ENCODE measurements around the gene A4GNT.
A peak's percentile ranks its signal among the peaks of the same experiment; 100 is the strongest.

A4GNT gene

DNA sequence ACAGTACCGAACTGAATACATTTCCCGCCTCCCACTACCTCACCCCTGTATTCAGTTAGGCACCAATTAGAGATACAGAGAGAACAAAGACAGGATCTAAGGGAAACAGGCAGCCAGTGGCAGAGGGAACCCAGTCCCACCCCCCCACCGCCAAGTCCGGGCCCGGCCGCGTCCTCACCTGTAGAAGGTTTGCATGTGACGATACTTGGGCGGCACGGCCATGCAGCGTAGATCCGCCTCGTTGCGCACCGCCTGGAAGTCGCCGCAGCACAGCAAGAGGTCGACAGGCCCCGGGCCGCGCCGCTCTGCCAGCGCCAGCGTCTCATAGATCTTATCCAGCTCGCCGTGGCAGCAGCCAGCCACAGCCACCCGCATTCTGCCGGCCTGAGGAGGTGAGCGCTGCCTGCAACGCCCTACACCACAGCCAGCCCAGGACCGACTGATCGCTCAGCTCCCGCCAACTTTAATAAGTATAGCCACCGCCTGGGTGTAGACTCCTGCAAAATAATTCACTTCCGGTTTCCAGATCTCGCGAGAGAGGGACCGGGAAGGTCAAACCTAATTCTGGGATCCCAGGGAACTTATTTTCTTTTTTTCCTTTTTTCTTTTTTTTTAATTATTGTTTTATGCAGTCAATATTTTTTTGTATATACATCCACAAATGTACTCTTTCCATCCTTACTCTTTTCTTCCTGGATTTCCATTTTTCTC, 42.4 kb upstream of the A4GNT start, which contains the start of gene DBR1 (continued):
- TF ChIP-seq ZXDB (tag by site-specific recombination; IDR thresholded peaks at IDR 0.05) (peak; percentile 69), ZNF837 (tag by site-specific recombination; IDR thresholded peaks at IDR 0.05) (no peak), ZNF394 (tag by site-specific recombination; IDR thresholded peaks at IDR 0.05; ENCODE audit: borderline replicate concordance) (peak; percentile 28; the same call in 1 of the 2 replicates), YY2 (tag by site-specific recombination; IDR thresholded peaks at IDR 0.05) (0 out of 2 replicates have a peak, but pooled peaks have one; percentile 50), ZNF175 (tag by site-specific recombination; IDR thresholded peaks at IDR 0.05) (no peak), SP2 (tag by site-specific recombination; IDR thresholded peaks at IDR 0.05) (peak; percentile 66), ZSCAN30 (tag by site-specific recombination; IDR thresholded peaks at IDR 0.05) (peak; percentile 59; the same call in 1 of the 2 replicates), ZNF2 (tag by site-specific recombination; IDR thresholded peaks at IDR 0.05) (peak; percentile 67), ZBTB8A (tag by site-specific recombination; IDR thresholded peaks at IDR 0.05) (peak; percentile 36; the same call in 1 of the 2 replicates), ZNF76 (tag by site-specific recombination; IDR thresholded peaks at IDR 0.05; ENCODE audit: borderline replicate concordance, low read depth) (0 out of 2 replicates have a peak, but pooled peaks have one; percentile 22), ZBTB17 (tag by site-specific recombination; IDR thresholded peaks at IDR 0.05) (peak; percentile 78), ZNF274 (IDR thresholded peaks at IDR 0.05; ENCODE audit: low read length) (no peak), ZNF274 (tag by site-specific recombination; IDR thresholded peaks at IDR 0.05; ENCODE audit: borderline replicate concordance) (no peak), SETDB1 (IDR thresholded peaks at IDR 0.05; ENCODE audit: insufficient read length, low read length) (no peak), YY1 (tag by site-specific recombination; IDR thresholded peaks at IDR 0.05) (0 out of 2 replicates have a peak, but pooled peaks have one; percentile 40), ZBTB20 (tag by site-specific recombination; IDR thresholded peaks at IDR 0.05) (peak; percentile 71), ZNF624 (tag by site-specific recombination; IDR thresholded peaks at IDR 0.05) (no peak), ZNF791 (tag by site-specific recombination; IDR thresholded peaks at IDR 0.05) (no peak), ZNF600 (tag by site-specific recombination; IDR thresholded peaks at IDR 0.05) (peak; percentile 90), GLIS1 (tag by site-specific recombination; IDR thresholded peaks at IDR 0.05) (peak; percentile 58), ZNF132 (tag by site-specific recombination; IDR thresholded peaks at IDR 0.05; ENCODE audit: borderline replicate concordance) (no peak), ZNF768 (tag by site-specific recombination; IDR thresholded peaks at IDR 0.05) (peak; percentile 84; the same call in 1 of the 2 replicates), SCRT1 (tag by site-specific recombination; IDR thresholded peaks at IDR 0.05; ENCODE audit: borderline replicate concordance) (0 out of 2 replicates have a peak, but pooled peaks have one; percentile 25), GFI1B (tag by site-specific recombination; IDR thresholded peaks at IDR 0.05) (no peak)
- TF ChIP-seq, protein P1, sequence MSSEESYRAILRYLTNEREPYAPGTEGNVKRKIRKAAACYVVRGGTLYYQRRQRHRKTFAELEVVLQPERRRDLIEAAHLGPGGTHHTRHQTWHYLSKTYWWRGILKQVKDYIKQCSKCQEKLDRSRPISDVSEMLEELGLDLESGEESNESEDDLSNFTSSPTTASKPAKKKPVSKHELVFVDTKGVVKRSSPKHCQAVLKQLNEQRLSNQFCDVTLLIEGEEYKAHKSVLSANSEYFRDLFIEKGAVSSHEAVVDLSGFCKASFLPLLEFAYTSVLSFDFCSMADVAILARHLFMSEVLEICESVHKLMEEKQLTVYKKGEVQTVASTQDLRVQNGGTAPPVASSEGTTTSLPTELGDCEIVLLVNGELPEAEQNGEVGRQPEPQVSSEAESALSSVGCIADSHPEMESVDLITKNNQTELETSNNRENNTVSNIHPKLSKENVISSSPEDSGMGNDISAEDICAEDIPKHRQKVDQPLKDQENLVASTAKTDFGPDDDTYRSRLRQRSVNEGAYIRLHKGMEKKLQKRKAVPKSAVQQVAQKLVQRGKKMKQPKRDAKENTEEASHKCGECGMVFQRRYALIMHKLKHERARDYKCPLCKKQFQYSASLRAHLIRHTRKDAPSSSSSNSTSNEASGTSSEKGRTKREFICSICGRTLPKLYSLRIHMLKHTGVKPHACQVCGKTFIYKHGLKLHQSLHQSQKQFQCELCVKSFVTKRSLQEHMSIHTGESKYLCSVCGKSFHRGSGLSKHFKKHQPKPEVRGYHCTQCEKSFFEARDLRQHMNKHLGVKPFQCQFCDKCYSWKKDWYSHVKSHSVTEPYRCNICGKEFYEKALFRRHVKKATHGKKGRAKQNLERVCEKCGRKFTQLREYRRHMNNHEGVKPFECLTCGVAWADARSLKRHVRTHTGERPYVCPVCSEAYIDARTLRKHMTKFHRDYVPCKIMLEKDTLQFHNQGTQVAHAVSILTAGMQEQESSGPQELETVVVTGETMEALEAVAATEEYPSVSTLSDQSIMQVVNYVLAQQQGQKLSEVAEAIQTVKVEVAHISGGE (tag by site-specific recombination; conservative IDR thresholded peaks at IDR 0.05; ENCODE audit: low read depth) = peak; percentile 68
- TF ChIP-seq, protein P2, sequence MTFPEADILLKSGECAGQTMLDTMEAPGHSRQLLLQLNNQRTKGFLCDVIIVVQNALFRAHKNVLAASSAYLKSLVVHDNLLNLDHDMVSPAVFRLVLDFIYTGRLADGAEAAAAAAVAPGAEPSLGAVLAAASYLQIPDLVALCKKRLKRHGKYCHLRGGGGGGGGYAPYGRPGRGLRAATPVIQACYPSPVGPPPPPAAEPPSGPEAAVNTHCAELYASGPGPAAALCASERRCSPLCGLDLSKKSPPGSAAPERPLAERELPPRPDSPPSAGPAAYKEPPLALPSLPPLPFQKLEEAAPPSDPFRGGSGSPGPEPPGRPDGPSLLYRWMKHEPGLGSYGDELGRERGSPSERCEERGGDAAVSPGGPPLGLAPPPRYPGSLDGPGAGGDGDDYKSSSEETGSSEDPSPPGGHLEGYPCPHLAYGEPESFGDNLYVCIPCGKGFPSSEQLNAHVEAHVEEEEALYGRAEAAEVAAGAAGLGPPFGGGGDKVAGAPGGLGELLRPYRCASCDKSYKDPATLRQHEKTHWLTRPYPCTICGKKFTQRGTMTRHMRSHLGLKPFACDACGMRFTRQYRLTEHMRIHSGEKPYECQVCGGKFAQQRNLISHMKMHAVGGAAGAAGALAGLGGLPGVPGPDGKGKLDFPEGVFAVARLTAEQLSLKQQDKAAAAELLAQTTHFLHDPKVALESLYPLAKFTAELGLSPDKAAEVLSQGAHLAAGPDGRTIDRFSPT (tag by site-specific recombination; IDR thresholded peaks at IDR 0.05) = peak; percentile 53; the same call in 1 of the 2 replicates
- TF ChIP-seq, protein P3, sequence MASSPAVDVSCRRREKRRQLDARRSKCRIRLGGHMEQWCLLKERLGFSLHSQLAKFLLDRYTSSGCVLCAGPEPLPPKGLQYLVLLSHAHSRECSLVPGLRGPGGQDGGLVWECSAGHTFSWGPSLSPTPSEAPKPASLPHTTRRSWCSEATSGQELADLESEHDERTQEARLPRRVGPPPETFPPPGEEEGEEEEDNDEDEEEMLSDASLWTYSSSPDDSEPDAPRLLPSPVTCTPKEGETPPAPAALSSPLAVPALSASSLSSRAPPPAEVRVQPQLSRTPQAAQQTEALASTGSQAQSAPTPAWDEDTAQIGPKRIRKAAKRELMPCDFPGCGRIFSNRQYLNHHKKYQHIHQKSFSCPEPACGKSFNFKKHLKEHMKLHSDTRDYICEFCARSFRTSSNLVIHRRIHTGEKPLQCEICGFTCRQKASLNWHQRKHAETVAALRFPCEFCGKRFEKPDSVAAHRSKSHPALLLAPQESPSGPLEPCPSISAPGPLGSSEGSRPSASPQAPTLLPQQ (tag by site-specific recombination; IDR thresholded peaks at IDR 0.05) = 0 out of 2 replicates have a peak, but pooled peaks have one; percentile 40
- TF ChIP-seq, protein P4, sequence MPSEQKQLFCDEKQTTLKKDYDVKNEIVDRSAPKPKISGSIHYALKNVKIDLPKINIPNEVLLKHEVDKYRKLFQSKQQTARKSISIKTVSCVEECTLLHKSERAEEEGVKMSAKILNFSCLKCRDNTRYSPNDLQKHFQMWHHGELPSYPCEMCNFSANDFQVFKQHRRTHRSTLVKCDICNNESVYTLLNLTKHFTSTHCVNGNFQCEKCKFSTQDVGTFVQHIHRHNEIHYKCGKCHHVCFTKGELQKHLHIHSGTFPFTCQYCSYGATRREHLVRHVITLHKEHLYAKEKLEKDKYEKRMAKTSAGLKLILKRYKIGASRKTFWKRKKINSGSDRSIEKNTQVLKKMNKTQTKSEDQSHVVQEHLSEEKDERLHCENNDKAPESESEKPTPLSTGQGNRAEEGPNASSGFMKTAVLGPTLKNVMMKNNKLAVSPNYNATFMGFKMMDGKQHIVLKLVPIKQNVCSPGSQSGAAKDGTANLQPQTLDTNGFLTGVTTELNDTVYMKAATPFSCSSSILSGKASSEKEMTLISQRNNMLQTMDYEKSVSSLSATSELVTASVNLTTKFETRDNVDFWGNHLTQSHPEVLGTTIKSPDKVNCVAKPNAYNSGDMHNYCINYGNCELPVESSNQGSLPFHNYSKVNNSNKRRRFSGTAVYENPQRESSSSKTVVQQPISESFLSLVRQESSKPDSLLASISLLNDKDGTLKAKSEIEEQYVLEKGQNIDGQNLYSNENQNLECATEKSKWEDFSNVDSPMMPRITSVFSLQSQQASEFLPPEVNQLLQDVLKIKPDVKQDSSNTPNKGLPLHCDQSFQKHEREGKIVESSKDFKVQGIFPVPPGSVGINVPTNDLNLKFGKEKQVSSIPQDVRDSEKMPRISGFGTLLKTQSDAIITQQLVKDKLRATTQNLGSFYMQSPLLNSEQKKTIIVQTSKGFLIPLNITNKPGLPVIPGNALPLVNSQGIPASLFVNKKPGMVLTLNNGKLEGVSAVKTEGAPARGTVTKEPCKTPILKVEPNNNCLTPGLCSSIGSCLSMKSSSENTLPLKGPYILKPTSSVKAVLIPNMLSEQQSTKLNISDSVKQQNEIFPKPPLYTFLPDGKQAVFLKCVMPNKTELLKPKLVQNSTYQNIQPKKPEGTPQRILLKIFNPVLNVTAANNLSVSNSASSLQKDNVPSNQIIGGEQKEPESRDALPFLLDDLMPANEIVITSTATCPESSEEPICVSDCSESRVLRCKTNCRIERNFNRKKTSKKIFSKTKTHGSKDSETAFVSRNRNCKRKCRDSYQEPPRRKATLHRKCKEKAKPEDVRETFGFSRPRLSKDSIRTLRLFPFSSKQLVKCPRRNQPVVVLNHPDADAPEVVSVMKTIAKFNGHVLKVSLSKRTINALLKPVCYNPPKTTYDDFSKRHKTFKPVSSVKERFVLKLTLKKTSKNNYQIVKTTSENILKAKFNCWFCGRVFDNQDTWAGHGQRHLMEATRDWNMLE (tag by site-specific recombination; conservative IDR thresholded peaks at IDR 0.05; ENCODE audit: low read depth) = peak; percentile 93
